A549 (cell line): Measurements from ENCODE around the gene MYT1.

Source experiments
- CTCF ChIP-seq: fragments of >200 bp; sonication (Bioruptor Twin); formaldehyde crosslinking; IDR thresholded peaks from 3 replicates; pipeline ENCODE4 v1.5.1; 2016
- EP300 ChIP-seq, 2 experiments: fragments of >200 bp; sonication (Bioruptor Twin); formaldehyde crosslinking; IDR thresholded peaks; 2 replicates in 1 of 2; 3 replicates in 1 of 2; pipeline ENCODE4 v1.6.1; 2016 to 2017
- JUN ChIP-seq, 2 experiments: fragments of >200 bp; sonication (Bioruptor Twin); formaldehyde crosslinking; IDR thresholded peaks; 2 replicates in 1 of 2; 3 replicates in 1 of 2; pipeline ENCODE4 v1.6.1; 2016 to 2017
- KDM1A ChIP-seq: fragments of 200-600 bp; sonication (generic); IDR thresholded peaks from 2 replicates; pipeline ENCODE4 v1.6.1; 2016; ENCODE audit warnings: low read depth, mild to moderate bottlenecking
- MAZ ChIP-seq: fragments of 150-350 bp; IDR thresholded peaks from 2 replicates; pipeline ENCODE4 v1.6.1; 2014; ENCODE audit warnings: antibody characterized with exemption, low read depth, low read length, borderline replicate concordance
- MYC ChIP-seq: IDR thresholded peaks from 2 replicates; pipeline ENCODE4 v1.6.1; 2012; ENCODE audit warnings: mild to moderate bottlenecking, inconsistent platforms, low read length, improper control_type of control experiment, borderline replicate concordance
- RAD21 ChIP-seq, 2 experiments: fragments of >200 bp in 1 of 2; sonication (Bioruptor Twin) in 1 of 2; formaldehyde crosslinking in 1 of 2; IDR thresholded peaks in 1 of 2; conservative IDR thresholded peaks in 1 of 2; 2 replicates in 1 of 2; 3 replicates in 1 of 2; pipeline ENCODE4 v1.6.1; 2012 to 2018; ENCODE audit warnings: inconsistent platforms in 1 of 2
- TF ChIP-seq, protein P1 (sequence below): fragments of 250-450 bp; sonication (Bioruptor Pico); IDR thresholded peaks from 2 replicates; pipeline ENCODE4 v1.5.0; 2021; ENCODE audit warnings: mild to moderate bottlenecking, moderate library complexity, borderline replicate concordance

GRCh38 chr20:64206614-64207013 is 42.4 kb downstream of the MYT1 start:
- TF ChIP-seq CTCF (no peak), RAD21 (conservative IDR thresholded peaks at IDR 0.05 in 1 of 2, IDR thresholded peaks at IDR 0.05 in 1 of 2) (no peak), EP300 (IDR thresholded peaks at IDR 0.05) (no peak), KDM1A (no peak), MAZ (no peak), MYC (no peak), JUN (IDR thresholded peaks at IDR 0.05) (no peak)
- TF ChIP-seq, protein P1, sequence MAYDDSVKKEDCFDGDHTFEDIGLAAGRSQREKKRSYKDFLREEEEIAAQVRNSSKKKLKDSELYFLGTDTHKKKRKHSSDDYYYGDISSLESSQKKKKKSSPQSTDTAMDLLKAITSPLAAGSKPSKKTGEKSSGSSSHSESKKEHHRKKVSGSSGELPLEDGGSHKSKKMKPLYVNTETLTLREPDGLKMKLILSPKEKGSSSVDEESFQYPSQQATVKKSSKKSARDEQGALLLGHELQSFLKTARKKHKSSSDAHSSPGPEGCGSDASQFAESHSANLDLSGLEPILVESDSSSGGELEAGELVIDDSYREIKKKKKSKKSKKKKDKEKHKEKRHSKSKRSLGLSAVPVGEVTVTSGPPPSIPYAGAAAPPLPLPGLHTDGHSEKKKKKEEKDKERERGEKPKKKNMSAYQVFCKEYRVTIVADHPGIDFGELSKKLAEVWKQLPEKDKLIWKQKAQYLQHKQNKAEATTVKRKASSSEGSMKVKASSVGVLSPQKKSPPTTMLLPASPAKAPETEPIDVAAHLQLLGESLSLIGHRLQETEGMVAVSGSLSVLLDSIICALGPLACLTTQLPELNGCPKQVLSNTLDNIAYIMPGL (CRISPR knock-in tag) = no peak
